K562 (cell line): ENCODE results near the gene FBXO17. TPM values are rescaled to one million over a fixed set of nuclear protein-coding genes. Genes with fewer than 3 reads are reported as not detected.

Source experiments
- ATAC-seq: fragments of 200-7000 bp; cut with Tn5 transposase; 3 replicates; pipeline ENCODE4 v1.9.1; 2020; ENCODE audit warnings: moderate library complexity
- Bru-seq: library from RNA; stranded (reverse); fragments of 400-500 nt; gene quantifications from one replicate; lab custom pipeline; 2021; lab: Mats Ljungman, UMichigan
- BruChase-seq, 2 experiments: library from RNA; stranded (reverse); fragments of 400-500 nt; gene quantifications; one replicate each; lab custom pipeline; 2021; lab: Mats Ljungman, UMichigan
- BruUV-seq: library from RNA; stranded (reverse); fragments of 400-500 nt; replicated peaks from 2 replicates; lab custom pipeline; 2021; lab: Mats Ljungman, UMichigan
- CTCF ChIA-PET: fragments of 300-600 bp; formaldehyde crosslinking; extraction: SDS; loops from one replicate; lab custom pipeline; 2021; ENCODE audit warnings: low intra/inter-chr PET ratio; lab: Yijun Ruan, JAX
- POLR2A ChIA-PET: fragments of 300-600, 350-650 bp; sonication (Branson Sonifier 250); formaldehyde crosslinking; extraction: SDS; loops from one replicate; lab custom pipeline; 2021; ENCODE audit warnings: antibody characterized with exemption, inconsistent platforms; lab: Yijun Ruan, JAX
- DNase-seq, 4 experiments: peaks; one replicate each; pipeline versions ENCODE4 v3.0.0 to v3.0.0-alpha.2; 2011 to 2018; ENCODE audit warnings: low spot score in 3 of 4, mixed read lengths in 3 of 4; ENCODE audit errors: extremely low read depth in 1 of 4
- FAIRE-seq: peaks from 2 replicates; lab custom pipeline; 2011; peaks lifted over from hg19 to GRCh38; lab: Jason Lieb, UNC
- H2AFZ ChIP-seq: 2 replicates; pipeline ENCODE4 v1.6.0; 2011; ENCODE audit warnings: low read depth, low read length, control low read depth, inconsistent platforms
- H3K27ac ChIP-seq: fragments of 200-600 bp; 3 replicates; pipeline ENCODE4 v1.8.0; 2011; ENCODE audit warnings: low read depth, mild to moderate bottlenecking, control low read depth, inconsistent platforms, low read length, moderate library complexity, mixed read lengths; ENCODE audit errors: extremely low read depth
- H3K27me3 ChIP-seq, 2 experiments: fragments of 300-600 bp in 1 of 2; 2 replicates in 1 of 2; 3 replicates in 1 of 2; pipeline versions ENCODE4 v1.6.0 to v1.8.0; 2011; ENCODE audit warnings: inconsistent platforms in 2 of 2, low read length in 2 of 2, mild to moderate bottlenecking in 1 of 2, mixed read lengths in 1 of 2, moderate library complexity in 1 of 2; ENCODE audit not compliant: control insufficient read depth in 2 of 2, insufficient read depth in 2 of 2
- H3K36me3 ChIP-seq: fragments of 300-600 bp; 3 replicates; pipeline ENCODE4 v1.8.0; 2011; ENCODE audit warnings: mild to moderate bottlenecking, low read length, inconsistent platforms; ENCODE audit not compliant: control insufficient read depth, insufficient read depth
- H3K4me1 ChIP-seq, 2 experiments: fragments of 200-600 bp in 1 of 2; replicated peaks in 1 of 2; 2 replicates in 1 of 2; 3 replicates in 1 of 2; pipeline versions ENCODE4 v1.5.1 to v1.8.0; 2011; ENCODE audit warnings: inconsistent platforms in 2 of 2, low read length in 2 of 2, mild to moderate bottlenecking in 1 of 2, mixed read lengths in 1 of 2, moderate library complexity in 1 of 2; ENCODE audit not compliant: control insufficient read depth in 2 of 2, insufficient read depth in 2 of 2
- H3K4me2 ChIP-seq: 2 replicates; pipeline ENCODE4 v1.6.1; 2011; ENCODE audit warnings: low read length, control low read depth, inconsistent platforms, mixed read lengths; ENCODE audit not compliant: insufficient read depth
- H3K4me3 ChIP-seq: fragments of 200-600 bp; sonication (generic), shearing (Covaris generic); 2 replicates; pipeline ENCODE4 v1.5.1; 2016; ENCODE audit warnings: control low read depth, inconsistent platforms
- H3K79me2 ChIP-seq: fragments of 200-600 bp; 3 replicates; pipeline ENCODE4 v1.8.0; 2011; ENCODE audit warnings: low read length, inconsistent platforms; ENCODE audit not compliant: control insufficient read depth, insufficient read depth
- H3K9ac ChIP-seq, 2 experiments: 2 replicates each; pipeline versions ENCODE4 v1.6.0 to v1.6.1; 2011; ENCODE audit warnings: low read depth in 2 of 2, low read length in 2 of 2, control low read depth in 1 of 2, inconsistent platforms in 1 of 2, mild to moderate bottlenecking in 1 of 2, mixed read lengths in 1 of 2; ENCODE audit not compliant: insufficient read depth in 1 of 2
- H3K9me1 ChIP-seq: one replicate; pipeline ENCODE4 v1.6.0; 2011; ENCODE audit warnings: inconsistent platforms, mild to moderate bottlenecking, low read length, moderate library complexity; ENCODE audit not compliant: control insufficient read depth, insufficient read depth
- H3K9me3 ChIP-seq: replicated peaks from 2 replicates; pipeline ENCODE4 v1.5.1; 2011; ENCODE audit warnings: low read depth, low read length, inconsistent platforms; ENCODE audit not compliant: control insufficient read depth, insufficient read depth
- H4K20me1 ChIP-seq: replicated peaks from 2 replicates; pipeline ENCODE4 v1.6.1; 2011; ENCODE audit warnings: low read length, inconsistent platforms, mixed read lengths; ENCODE audit not compliant: control insufficient read depth, insufficient read depth
- BRD9 ChIP-seq: fragments of 450-650 bp; IDR thresholded peaks from 2 replicates; pipeline ENCODE4 v1.6.1; 2018; ENCODE audit warnings: low read depth; ENCODE audit not compliant: partially characterized antibody
- CHD4 ChIP-seq: fragments of 200-600 bp; sonication (generic); IDR thresholded peaks from 3 replicates; pipeline ENCODE4 v1.6.1; 2012; ENCODE audit warnings: low read depth, mild to moderate bottlenecking, mixed read lengths, low read length, inconsistent platforms; ENCODE audit not compliant: insufficient read depth, insufficient replicate concordance, poor library complexity, severe bottlenecking
- GATA2 ChIP-seq: sonication (generic); formaldehyde crosslinking; IDR thresholded peaks from 2 replicates; pipeline ENCODE4 v1.4.0; 2020; ENCODE audit warnings: mild to moderate bottlenecking, missing genetic modification reagents
- KDM5B ChIP-seq: fragments of 200-600 bp; sonication (generic); IDR thresholded peaks from 2 replicates; pipeline ENCODE4 v1.6.1; 2012; ENCODE audit warnings: low read depth, mild to moderate bottlenecking, moderate library complexity, low read length, control low read depth, inconsistent platforms; ENCODE audit not compliant: insufficient replicate concordance
- MEIS2 ChIP-seq: fragments of 450-650 bp; IDR thresholded peaks from 2 replicates; pipeline ENCODE4 v1.6.1; 2014; ENCODE audit warnings: mild to moderate bottlenecking; ENCODE audit not compliant: partially characterized antibody
- RBM14 ChIP-seq: fragments of 200-400 bp; formaldehyde crosslinking; IDR thresholded peaks from 2 replicates; pipeline ENCODE4 v1.6.1; 2018; ENCODE audit warnings: low read depth, mild to moderate bottlenecking, low read length, moderate library complexity, borderline replicate concordance; ENCODE audit not compliant: insufficient read depth
- SRF ChIP-seq, 2 experiments: fragments of 250-450, 450-650 bp in 1 of 2; sonication (Bioruptor Pico) in 1 of 2; sonication (generic) in 1 of 2; formaldehyde crosslinking; IDR thresholded peaks; 2 replicates each; pipeline versions ENCODE4 v1.5.0 to v1.5.1; 2020 to 2022; ENCODE audit warnings: mild to moderate bottlenecking in 1 of 2, missing genetic modification reagents in 1 of 2
- U2AF2 ChIP-seq: fragments of 200-400 bp; formaldehyde crosslinking; optimal IDR thresholded peaks from 2 replicates; pipeline ENCODE3; 2017; ENCODE audit warnings: low read depth, mild to moderate bottlenecking, low read length
- ZNF174 ChIP-seq: fragments of 250-450 bp; sonication (Bioruptor Pico); IDR thresholded peaks from 2 replicates; pipeline ENCODE4 v1.4.0; 2020; ENCODE audit warnings: mild to moderate bottlenecking
- ZNF398 ChIP-seq: fragments of 250-450 bp; sonication (Bioruptor Pico); IDR thresholded peaks from 2 replicates; pipeline ENCODE4 v1.8.0; 2021; ENCODE audit warnings: moderate library complexity, mild to moderate bottlenecking, inconsistent platforms
- ZNF561 ChIP-seq: fragments of 450-650 bp; formaldehyde crosslinking; conservative IDR thresholded peaks from 2 replicates; pipeline ENCODE4 v1.4.0; 2020; ENCODE audit warnings: mild to moderate bottlenecking, moderate library complexity
- ZNF584 ChIP-seq: fragments of 200-800 bp; sonication (Bioruptor generic); IDR thresholded peaks from 2 replicates; pipeline ENCODE4 v1.6.1; 2016; ENCODE audit warnings: low read depth, mild to moderate bottlenecking, missing genetic modification characterization, missing compliant biosample characterization
- ZSCAN29 ChIP-seq: fragments of 450-650 bp; IDR thresholded peaks from 2 replicates; pipeline ENCODE4 v1.6.1; 2017
- WGBS: fragments of 100-300 bp; shearing (Covaris generic); methylation state at CpG from one replicate; pipeline ENCODE4 v1.1.6; 2016; ENCODE audit warnings: low coverage, mixed read lengths; ENCODE audit not compliant: insufficient coverage; ENCODE audit errors: missing lambda C conversion rate; 5-methylcytosine and 5-hydroxymethylcytosine counted together
- in situ Hi-C: fragments of 300-500 bp; cut with MboI; formaldehyde crosslinking; loops from 4 replicates; pipeline ENCODE4 v1.15.0; 2018; ENCODE audit warnings: inconsistent platforms, mixed read lengths
- intact Hi-C: fragments of 100-400 bp; cut with micrococcal nuclease; formaldehyde crosslinking; loops from 2 replicates; pipeline ENCODE4 v1.14.2; 2022
- long read RNA-seq, 3 experiments: library from polyadenylated mRNA in 2 of 3; library from RNA in 1 of 3; unstranded in 2 of 3; stranded (forward) in 1 of 3; transcript quantifications; one replicate each; pipeline ENCODE4 v2.0.0, GENCODE V29; 2019 to 2022
- polyA minus RNA-seq, 3 experiments: library from RNA; depleted of rRNA, polyadenylated mRNA; stranded (reverse); fragments of >200 nt; gene quantifications; 2 replicates each; pipeline ENCODE4 v1.2.3, GENCODE V29; 2011
- polyA plus RNA-seq, 8 experiments: library from polyadenylated mRNA; depleted of rRNA in 4 of 8; stranded (reverse) in 5 of 8; unstranded in 3 of 8; fragments of >200 nt; fragmentation: Nextera tagmentation in 2 of 8; fragmentation: Illumina TruSeq in 1 of 8; extraction: Ambion mirVana in 2 of 8; extraction: Trizol in 1 of 8; gene quantifications; 2 replicates each; pipeline versions ENCODE4 v1.2.1 to v1.2.3, GENCODE V29; 2011 to 2014; ENCODE audit warnings: inconsistent platforms in 1 of 8, missing spikeins in 1 of 8
- total RNA-seq, 7 experiments: library from RNA; depleted of rRNA in 6 of 7; stranded (reverse); fragments of >200 nt in 6 of 7; fragmentation: Illumina TruSeq in 2 of 7; extraction: Trizol in 2 of 7; gene quantifications; 2 replicates each; pipeline versions ENCODE4 v1.2.1 to v1.2.3, GENCODE V29; 2011 to 2021; ENCODE audit warnings: low replicate concordance in 1 of 7

The FBXO17 gene, protein sequence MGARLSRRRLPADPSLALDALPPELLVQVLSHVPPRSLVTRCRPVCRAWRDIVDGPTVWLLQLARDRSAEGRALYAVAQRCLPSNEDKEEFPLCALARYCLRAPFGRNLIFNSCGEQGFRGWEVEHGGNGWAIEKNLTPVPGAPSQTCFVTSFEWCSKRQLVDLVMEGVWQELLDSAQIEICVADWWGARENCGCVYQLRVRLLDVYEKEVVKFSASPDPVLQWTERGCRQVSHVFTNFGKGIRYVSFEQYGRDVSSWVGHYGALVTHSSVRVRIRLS
- total RNA-seq (2011; cell fraction: chromatin; rRNA removed; ENCODE audit: low replicate concordance) = 34.4 and 55.5 TPM in 2 replicates
- 36.2 and 40.0 TPM in 2 replicates for total RNA-seq (2011; cell fraction: nucleolus; rRNA removed)
- total RNA-seq (2011; cell fraction: nucleoplasm; rRNA removed) = 47.3 and 49.4 TPM in 2 replicates
- total RNA-seq (2014; rRNA removed) (20.3 and 22.2 TPM in 2 replicates), total RNA-seq (2014; rRNA removed; fragmentation: Illumina TruSeq; extraction: Trizol) (8.8 and 12.2 TPM in 2 replicates), total RNA-seq (2015; rRNA removed; fragmentation: Illumina TruSeq; extraction: Trizol) (13.9 and 14.3 TPM in 2 replicates), total RNA-seq (2021) (25.0 and 27.1 TPM in 2 replicates), polyA plus RNA-seq (2011; rRNA removed) (19.0 and 26.6 TPM in 2 replicates), polyA plus RNA-seq (2014; fragmentation: Illumina TruSeq; extraction: Trizol) (20.1 and 24.9 TPM in 2 replicates), polyA plus RNA-seq (2014; fragmentation: Nextera tagmentation; extraction: Ambion mirVana) (1 to 10 TPM; 4.1 to 4.9 TPM), polyA plus RNA-seq (2014; rRNA removed) (19.9 and 21.9 TPM in 2 replicates), polyA minus RNA-seq (2011; rRNA and poly(A)+ RNA removed) (7.0 and 8.0 TPM in 2 replicates), Bru-seq, nascent RNA (percentile 69 among the genes with signal in this experiment), BruChase-seq, experiment 1, labeled RNA remaining after a 2-hour chase (percentile 66 among the genes with signal in this experiment), BruChase-seq, experiment 2, labeled RNA remaining after a 6-hour chase (percentile 65 among the genes with signal in this experiment)
- 17.3 and 30.3 TPM in 2 replicates for polyA plus RNA-seq (2011; cell fraction: cytosol; rRNA removed)
- polyA plus RNA-seq (2011; cell fraction: nucleus; rRNA removed) = 48.1 and 51.6 TPM in 2 replicates
- 26.6 and 27.5 TPM in 2 replicates for polyA plus RNA-seq (2012)
- 7.3 and 10.3 TPM in 2 replicates for polyA minus RNA-seq (2011; cell fraction: cytosol; rRNA and poly(A)+ RNA removed)
- polyA minus RNA-seq (2011; cell fraction: nucleus; rRNA and poly(A)+ RNA removed) = 11.4 and 13.1 TPM in 2 replicates
- long read RNA-seq, experiment 1, transcript FBXO17-201 (6 exons, 2,386 nt) = major isoform, 19 of 58 reads
- long read RNA-seq, experiment 1, partial matches to known transcripts = 8 of 58 reads
- long read RNA-seq, experiment 1, other reads (novel, unspliced or antisense) = 27 of 58 reads
- long read RNA-seq, experiment 2, partial matches to known transcripts = 2 of 18 reads
- long read RNA-seq, experiment 2, other reads (novel, unspliced or antisense) = 12 of 18 reads
- long read RNA-seq, experiment 3, transcript FBXO17-201 (6 exons, 2,386 nt) = major isoform, 11 of 23 reads
- long read RNA-seq, experiment 3, partial matches to known transcripts = 3 of 23 reads
- long read RNA-seq, experiment 3, other reads (novel, unspliced or antisense) = 9 of 23 reads

DNA sequence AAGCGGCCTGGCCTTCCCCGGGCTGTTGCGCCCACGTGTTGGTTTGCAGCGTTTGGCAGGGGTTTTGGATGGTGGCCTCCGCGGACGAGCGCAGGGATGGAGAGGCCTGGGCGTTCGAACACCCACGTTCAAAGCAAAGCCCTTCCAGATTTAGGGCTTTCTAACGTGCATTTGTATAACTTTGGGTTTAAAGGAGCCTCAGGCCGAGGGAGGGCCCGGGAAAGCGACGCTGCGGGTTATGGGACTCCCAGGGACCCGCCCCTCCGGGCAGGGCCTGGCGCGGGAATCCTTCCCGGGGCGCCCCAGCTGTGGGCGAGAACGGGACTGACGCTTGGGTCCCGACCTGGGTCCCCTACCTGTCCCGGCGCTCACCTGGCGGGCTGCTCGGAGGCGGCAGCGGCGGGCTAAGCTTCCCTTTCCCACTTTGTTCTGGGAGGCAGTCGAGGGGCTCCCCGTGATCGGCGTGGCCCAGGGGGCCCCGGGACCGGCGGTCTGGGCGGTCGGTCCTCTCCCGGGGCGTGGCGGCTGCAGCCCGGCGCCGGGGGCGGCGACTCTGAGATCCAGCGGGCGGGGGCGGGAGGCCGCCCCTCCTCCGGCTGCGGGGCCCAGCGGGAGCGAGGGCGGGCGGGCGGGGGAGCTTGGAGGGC, at the start of gene FBXO17:
TSS of gene FBXO17 (minus strand) at position 529 of the 647 bp plus-strand sequence. CDS start 25,423 bp downstream, outside the sequence.
- Histone ChIP-seq H3K36me3 (peaks cover 5% of the 10 kb centered on the region; the same call in 1 of the 3 replicates), H2AFZ (peak within 1 kb of the TSS; percentile 92), H3K27me3 (no peaks in the 10 kb centered on the region; a peak in 1 of 5 replicates), H4K20me1 (no peaks in the 10 kb centered on the region), H3K27ac (peak within 1 kb of the TSS; percentile 75), H3K4me1 (peaks cover 13 to 21% of the 10 kb centered on the region in 2 experiments; a peak in 4 of 5 replicates), H3K9me3 (peaks cover 2% of the 10 kb centered on the region; the same call in 1 of the 2 replicates), H3K79me2 (peaks cover 25% of the 10 kb centered on the region), H3K9ac (peak within 1 kb of the TSS; percentile 72 to 90), H3K4me2 (peak within 1 kb of the TSS; percentile 86), H3K9me1 (no peaks in the 10 kb centered on the region), H3K4me3 (peak within 1 kb of the TSS; percentile 83)
- in situ Hi-C loops (no loop called here), intact Hi-C loops (loop anchor here (5.0 kb wide), 1 partner anchor 57 kb away; the partner anchor contains the start of gene FBXO27)
- WGBS = under 1% methylated on average over 45 of the region's 63 CpGs
- no TSS peak for BruUV-seq
- ATAC-seq = peak; percentile 91
- CTCF ChIA-PET = interaction anchor here (0.7 kb wide), 1 partner anchor 14 kb away, joined by 4 read pairs; no protein-coding TSS in a partner anchor
- POLR2A ChIA-PET = interaction anchor here (0.6 to 0.9 kb wide), 6 partner anchors 9 to 120 kb away, joined by 3 to 5 read pairs (median 3); no protein-coding TSS in a partner anchor
- peak; percentile 23 for FAIRE-seq
- peak; percentile 81 to 91 (median 83) for DNase-seq
- no peak for TF ChIP-seq ZNF398 (CRISPR knock-in tag)
- TF ChIP-seq MEIS2 = no peak
- TF ChIP-seq ZNF561 (CRISPR knock-in tag) = no peak
- no peak for TF ChIP-seq CHD4
- no peak for TF ChIP-seq KDM5B
- TF ChIP-seq ZNF584 = no peak
- no peak for TF ChIP-seq GATA2
- TF ChIP-seq U2AF2 = no peak
- TF ChIP-seq RBM14 = no peak
- no peak for TF ChIP-seq SRF (CRISPR knock-in tag; IDR thresholded peaks at IDR 0.05)
- TF ChIP-seq BRD9 = no peak
- TF ChIP-seq ZNF174 (CRISPR knock-in tag) = no peak
- no peak for TF ChIP-seq ZSCAN29
